Islet of Langerhans (tissue), 1 donor: ENCODE results near the gene HES1.
A peak's percentile ranks its signal among the peaks of the same experiment; 100 is the strongest.
"Not testable (repeated sequence)": the region's sequence is repeated elsewhere in the genome, so short reads cannot be mapped to it uniquely, and the experiment has no call there.

Source experiments
- FAIRE-seq: peaks from one replicate; lab custom pipeline; 2011; peaks lifted over from hg19 to GRCh38; lab: Jason Lieb, UNC

HES1 gene, protein sequence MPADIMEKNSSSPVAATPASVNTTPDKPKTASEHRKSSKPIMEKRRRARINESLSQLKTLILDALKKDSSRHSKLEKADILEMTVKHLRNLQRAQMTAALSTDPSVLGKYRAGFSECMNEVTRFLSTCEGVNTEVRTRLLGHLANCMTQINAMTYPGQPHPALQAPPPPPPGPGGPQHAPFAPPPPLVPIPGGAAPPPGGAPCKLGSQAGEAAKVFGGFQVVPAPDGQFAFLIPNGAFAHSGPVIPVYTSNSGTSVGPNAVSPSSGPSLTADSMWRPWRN

DNA sequence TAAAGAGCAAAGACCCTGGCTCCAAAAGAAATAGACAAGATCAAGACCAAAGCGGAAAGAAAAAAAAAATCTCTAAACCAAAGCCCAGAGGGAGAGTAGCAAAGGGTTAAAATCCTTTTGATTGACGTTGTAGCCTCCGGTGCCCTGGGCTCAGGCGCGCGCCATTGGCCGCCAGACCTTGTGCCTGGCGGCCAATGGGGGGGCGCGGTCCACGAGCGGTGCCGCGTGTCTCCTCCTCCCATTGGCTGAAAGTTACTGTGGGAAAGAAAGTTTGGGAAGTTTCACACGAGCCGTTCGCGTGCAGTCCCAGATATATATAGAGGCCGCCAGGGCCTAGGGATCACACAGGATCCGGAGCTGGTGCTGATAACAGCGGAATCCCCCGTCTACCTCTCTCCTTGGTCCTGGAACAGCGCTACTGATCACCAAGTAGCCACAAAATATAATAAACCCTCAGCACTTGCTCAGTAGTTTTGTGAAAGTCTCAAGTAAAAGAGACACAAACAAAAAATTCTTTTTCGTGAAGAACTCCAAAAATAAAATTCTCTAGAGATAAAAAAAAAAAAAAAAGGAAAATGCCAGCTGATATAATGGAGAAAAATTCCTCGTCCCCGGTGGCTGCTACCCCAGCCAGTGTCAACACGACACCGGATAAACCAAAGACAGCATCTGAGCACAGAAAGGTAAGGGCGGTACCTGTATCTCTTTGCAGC is at the start of gene HES1:
Gene HES1 (plus strand): TSS at position 343 of the 713 bp plus-strand sequence. CDS start 233 bp downstream, at position 576.
- peak; percentile 43 for FAIRE-seq

DNA sequence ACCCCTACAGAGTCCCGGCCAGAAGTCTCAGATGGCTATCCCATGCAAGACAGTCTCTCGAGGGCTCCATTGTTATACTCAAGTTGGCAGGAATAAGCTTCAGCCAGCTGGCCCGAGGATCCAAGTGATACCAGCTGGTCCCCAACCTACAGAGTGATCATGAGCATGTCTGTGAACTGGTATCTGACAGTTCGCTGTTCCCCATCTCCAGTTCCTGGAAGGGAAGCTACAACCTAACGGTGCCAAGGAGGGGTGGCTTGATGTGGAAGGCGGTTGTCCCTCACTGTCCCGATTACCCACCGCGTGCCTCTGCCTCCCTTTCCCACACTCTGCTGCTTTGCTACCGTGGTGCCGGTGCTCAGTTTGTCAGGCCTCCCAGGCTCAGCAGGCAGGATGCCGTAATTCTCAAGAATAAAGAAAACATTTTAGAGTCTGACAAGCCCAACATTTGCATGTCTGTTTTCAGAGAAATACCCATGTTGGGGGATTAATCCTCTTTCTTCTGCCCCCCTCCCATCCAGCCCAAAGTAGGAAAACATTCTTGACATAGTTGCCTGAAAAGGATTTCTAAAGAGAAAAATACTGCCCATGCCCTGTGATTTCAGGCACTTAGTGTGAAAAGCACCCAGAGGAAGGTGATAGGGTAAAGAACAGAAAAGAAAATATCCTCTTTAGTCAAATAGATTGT is 49.4 kb upstream of the HES1 start:
- no peak for FAIRE-seq

DNA sequence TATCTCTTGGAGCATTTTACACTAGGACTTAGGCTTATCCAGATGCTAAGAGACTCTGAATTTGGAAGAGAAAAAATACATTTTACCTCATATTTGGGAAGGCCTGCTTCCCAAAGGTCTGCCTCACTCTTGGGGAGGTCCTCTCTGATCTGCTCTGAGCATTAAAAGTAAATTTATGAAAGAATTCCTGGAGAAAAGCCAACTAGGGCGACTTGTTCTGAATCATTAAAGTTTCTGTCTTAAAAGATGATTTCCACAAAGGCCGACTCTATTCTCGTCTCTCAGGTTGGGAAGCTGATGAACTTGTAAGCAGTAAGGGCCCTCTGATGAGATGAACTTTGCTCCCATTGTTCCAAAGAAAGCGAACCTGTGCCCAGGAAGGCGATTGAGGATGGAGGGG is 48.7 kb upstream of the HES1 start:
- no peak for FAIRE-seq

DNA sequence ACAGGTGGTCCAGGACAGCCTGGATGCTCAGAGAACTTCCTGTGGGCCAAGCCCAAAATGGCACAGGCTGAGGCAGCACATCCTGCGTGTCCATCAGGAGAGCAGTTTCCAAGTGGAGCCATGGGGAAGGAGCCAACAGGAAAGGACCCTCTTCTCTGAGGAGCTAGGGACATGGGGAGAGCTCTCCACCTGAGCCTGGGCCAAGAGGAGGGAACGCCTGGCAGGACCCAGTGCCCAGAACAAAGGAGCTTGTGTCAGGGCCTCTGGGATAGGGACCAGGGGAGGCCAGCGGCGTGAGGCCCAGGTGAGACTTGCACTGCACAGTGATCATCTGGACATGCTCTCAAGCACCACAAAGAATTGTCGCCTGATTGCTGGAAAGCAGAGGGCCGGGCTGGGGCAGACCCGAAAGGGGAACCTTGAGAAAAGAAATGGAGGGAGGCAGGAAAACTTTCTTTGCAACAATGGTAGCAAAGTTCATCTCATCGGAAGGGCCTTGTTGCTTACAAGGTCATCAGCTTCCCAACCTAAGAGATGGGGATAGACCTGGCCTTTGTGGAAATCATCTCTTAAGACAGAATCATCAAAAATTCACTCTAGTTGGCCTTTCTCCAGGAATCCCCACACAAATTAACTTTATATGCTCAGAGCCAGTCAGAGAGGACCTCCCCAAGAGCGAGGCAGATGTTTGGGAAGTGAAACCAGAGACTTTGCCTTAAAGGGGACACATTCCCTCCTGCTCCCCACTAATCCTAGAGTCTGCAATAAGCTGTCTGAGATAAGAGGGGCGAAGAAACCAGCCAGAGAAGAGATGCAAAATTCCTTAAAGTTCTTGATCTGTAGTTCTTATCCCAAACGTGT is 47.7 kb upstream of the HES1 start:
- no peak for FAIRE-seq

DNA sequence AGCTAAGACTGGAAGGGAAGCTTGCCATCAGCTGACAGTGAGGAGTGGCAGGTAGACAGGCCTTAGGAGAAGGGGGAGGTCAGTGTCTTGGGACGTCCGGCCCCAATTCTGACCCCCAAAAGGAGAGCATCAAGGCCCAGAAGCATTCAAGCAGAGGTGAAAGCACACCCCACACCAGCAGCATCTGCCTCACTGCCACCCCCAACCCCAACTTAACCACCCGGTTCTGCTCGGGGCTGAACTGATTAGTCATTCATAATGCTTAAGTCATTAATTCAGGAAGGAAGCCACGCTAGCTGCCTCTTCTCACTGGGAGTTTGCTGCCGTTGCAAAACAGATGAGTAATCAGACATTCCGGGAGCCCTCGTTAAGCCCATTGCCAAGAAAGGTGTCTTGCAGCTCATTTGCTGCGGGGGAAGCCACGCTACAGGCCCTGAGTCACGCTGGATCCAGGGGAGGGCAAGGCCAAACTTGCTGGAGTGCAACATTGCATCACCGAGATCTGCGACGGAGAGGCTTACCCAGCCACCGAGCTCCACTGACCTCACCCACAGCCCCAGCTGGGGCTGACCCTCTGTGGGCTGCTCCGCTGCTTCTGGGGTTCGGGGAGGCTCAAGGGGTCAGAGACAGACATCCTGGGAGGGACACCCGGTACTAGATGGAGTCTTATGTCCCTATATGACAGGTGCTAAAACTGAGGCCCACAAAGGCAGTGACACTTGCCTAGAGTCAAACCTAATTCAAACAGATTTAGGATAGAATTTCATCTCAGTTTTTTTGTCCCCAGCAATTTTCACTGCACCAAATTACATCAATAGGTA is 46.4 kb upstream of the HES1 start:
- peak; percentile 45 for FAIRE-seq

DNA sequence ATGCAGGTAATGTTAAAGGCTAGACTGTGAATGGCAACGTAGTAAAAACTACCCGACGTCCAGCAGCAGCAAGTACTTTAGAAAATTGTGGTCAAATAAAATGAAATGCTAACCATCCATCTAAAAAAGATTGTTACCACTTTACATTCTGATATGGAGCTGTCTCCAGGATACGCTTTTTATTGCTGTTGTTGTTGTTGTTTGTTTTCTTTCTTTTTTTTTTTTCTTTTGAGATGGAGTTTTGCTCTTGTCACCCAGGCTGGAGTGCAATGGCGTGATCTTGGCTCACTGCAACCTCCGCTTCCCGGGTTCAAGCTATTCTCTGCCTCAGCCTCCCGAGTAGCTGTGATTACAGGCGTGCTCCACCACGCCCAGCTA is 45.8 kb upstream of the HES1 start:
- not testable (repeated sequence) for FAIRE-seq

DNA sequence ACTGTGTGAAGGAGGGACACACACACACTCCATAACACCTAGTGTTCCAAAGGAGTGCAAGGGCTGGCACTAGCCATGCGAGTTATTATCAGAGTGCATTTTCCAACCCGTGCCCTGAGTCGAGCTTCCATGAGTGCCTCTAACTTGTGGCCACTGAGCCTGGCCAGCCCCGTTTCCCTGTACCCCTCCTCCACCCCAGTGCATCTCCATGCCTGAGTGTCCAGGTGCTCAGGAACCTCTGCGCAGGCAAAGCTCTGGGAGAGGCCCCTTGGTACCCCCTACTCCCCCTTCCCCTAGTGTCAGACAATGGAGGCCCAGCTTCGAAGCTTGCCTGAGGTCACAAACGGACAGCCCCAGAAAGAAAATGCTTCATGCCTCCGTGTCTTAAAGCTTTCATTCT is 45.2 kb upstream of the HES1 start:
- no peak for FAIRE-seq

DNA sequence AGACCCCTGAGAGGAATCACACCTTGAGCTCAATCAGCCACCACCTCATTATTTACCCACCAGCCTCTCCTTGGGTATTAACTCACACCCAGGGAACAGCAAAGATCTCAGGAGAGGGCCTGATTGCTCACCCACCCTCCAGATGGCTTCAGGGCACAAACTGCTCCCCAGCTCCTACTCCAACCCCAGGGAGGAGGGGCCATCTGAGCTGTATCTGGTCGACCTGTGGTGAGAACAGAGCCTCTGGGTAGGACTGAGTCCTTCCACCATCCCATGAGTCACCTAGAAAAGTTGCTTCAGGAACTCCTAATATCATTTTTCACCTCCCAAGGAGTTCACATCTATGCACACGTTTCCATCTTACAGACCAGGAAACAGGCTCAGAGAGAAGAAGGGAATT is 44.8 kb upstream of the HES1 start:
- no peak for FAIRE-seq

DNA sequence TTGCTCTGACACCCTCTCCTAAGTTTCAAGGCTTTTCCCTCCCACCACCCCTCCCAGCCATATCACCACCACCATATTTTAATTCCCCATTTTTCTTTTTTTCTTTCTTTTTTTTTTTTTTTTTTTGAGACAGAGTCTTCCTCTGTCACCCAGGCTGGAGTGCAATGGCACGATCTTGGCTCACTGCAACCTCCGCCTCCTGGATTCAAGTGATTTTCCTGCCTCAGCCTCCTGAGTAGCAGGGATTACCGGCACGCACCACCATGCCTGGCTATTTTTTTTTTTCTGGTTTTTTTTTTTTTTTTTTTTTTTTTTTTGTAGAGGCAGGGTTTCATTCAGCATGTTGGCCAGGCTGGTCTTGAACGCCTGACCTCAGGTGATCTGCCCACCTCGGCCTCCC is 44.1 kb upstream of the HES1 start:
- not testable (repeated sequence) for FAIRE-seq

DNA sequence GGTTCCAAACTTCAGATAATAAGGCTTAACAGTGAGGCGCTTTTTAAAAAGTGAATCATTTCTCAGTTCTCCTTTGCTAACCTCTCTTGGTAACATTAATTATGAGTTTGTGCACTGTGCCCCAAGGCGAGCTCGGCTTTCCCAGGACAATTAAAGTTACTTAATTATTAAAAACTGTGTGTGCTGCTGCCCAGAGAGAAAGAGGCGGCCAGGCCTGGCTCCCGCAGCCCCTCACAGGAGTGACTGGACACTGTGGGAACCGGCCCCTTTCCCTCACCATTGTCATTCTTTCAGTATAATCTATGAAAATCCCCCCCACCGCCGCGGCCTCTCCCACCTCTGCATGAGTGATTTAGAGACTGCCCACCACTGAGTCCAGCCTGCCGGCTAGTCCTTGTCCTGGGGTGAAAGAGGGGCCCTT is 43.1 kb upstream of the HES1 start:
- no peak for FAIRE-seq

DNA sequence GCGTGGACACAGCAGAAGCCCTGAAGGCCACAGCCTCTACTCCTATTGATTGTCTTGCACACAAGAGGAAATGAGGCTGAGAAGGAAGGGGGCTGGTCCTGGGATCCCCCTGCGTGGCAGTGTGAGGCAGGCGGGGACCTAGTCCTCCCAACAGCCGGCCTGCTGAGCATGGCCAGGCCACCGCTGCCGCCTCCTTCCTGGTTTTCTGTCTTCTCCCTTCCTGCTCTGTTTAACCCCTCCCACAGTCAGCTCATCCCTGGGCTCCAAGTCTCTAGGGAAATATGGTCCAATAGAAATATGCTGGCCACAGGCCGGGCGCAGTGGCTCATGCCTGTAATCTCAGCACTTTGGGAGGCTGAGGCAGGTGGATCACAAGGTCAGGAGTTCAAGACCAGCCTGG is 42.1 kb upstream of the HES1 start:
- no peak for FAIRE-seq

DNA sequence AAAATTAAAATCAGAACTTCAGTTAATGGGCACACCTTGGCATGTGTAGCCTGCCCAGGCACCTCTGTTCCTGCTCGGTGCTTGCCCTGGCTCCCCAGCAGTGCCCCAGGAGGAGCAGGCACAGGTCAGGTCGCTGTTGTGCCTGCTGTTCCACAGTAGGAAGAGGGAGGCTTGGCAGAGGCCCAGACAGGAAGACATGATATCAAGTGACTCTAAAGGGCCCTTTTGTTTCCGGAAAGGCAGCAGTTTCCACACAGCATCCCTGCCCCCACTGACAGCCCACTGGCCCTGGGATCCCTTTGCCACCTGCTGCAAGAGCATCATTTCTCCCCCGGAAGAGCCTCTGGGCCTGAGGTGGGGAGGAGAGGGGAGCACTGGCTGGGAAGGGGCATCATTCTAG is 40.5 kb upstream of the HES1 start:
- FAIRE-seq, result no peak

DNA sequence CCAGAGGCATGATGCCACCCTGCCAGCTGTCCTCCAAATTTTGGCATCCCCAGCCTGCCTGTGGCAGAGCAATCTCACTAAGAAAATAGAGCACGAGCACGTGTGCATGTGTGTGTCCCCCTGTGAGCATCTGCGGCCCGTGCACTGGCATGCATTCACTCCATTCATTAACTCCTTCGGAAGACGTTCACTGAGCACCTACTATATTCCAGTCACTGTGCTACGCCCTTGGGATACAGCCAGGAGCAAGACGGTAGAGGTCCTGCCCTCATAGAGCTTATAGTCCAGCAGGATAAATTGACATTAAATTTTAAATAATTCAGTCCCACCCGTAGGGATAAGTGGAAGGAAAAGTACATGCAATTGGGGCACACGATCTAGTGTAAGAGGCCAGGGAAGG is 40.0 kb upstream of the HES1 start:
- FAIRE-seq, result no peak

DNA sequence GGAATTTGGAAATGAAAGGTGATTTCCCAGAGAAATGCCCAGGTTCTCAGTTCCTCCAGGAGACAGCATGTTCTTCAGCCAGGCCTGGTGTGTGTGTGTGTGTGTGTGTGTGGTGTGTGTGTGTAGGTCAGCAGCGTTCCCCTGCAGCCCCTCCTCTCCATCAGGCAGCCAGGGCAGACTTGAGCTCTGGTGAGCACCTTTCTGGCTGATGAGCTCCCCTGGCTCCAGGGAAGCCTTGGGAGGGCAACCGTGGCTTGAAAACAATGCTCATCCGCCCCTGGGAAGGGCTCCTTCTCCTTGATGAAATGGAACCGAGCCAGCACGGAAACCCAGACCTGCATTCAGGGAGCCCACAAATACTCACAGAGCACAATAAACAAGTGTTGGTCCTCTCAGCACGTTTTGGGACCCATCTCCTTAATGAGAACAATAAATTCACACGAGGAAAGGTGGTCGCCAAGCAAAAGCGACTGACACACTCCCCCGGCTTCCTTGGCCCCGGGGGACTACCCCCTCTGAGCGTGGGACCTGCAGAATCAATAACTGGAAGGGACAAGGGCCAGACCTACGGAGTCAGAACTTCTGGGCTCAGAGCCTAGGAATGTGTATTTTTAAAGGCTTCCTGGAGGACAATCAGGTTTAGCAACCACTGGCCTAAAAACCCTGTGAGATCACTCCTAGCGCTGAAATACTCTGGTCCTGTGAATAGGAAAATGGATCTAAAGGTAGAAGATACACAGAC is 38.6 kb upstream of the HES1 start:
- FAIRE-seq, result no peak

DNA sequence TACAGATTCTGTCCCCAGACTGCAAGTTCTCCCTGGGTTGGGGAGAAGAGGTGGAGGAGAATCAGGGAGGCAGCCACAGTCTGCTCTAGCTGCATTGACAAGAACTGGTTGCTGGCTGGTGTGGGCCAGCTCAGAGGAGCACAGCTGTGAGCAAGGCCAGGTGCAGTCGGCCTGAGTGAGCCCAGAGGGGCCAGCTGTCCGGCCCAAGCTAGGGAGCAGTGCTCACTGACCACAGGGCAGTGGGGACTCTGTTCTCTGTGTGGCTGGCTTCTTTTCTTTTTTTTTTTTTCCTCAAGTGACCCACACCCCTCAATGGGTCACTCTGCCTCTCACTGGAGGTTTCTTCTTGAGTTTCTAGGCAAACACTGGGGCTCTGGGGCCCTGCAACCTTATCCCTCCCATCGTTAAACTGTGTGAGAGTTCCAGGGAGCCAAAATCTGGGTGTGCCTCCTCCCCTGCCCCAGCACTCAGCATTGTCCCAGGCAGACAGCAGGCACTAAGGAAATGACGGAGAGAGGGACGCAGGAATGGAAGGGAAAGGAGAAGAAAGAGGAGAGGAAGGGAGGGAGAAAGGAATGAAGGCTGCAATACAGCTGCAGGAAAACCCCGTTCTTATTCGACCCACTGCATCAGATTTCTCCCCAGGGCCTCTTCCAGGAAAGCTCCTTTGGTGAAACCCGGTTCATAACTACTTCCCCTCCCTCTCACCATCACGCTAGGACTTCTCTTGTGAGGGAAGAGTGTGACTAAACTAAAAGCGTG is 37.7 kb upstream of the HES1 start:
- no peak for FAIRE-seq

DNA sequence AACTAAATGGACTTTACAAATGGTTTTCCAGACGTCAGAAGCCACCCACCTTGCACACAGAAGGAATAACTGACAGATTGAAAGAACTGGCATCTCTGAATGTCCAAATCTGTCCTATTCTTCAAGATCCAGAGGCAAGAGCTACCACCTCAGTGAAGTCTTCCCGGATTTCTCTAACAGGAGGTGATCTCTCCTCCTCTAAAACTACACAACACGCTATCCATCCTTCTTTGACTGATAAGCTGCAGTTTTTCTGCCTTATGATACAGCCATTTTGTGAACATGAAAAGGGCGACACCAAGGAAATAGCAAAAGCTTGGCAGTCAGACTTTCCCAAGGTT is 37.1 kb upstream of the HES1 start:
- FAIRE-seq, result no peak

DNA sequence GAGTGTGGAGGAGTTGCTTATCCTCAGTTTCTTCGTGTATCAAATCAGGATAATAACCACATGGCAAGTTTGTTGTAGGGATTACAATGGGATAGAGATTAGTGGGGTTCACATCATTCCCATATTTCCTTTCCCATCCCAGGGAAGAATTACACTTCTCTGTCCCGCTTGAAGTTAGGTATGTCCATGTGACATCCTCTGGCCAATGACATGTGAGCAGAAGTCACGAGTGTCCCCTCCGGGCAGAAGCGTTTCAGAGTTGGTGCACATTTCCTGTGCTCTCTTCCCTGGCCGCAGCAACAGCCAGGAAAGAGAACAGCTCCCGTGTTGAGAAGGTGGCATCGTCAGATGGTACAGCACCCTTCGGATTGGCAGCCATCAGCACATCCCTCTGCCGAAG is 36.7 kb upstream of the HES1 start:
- no peak for FAIRE-seq

DNA sequence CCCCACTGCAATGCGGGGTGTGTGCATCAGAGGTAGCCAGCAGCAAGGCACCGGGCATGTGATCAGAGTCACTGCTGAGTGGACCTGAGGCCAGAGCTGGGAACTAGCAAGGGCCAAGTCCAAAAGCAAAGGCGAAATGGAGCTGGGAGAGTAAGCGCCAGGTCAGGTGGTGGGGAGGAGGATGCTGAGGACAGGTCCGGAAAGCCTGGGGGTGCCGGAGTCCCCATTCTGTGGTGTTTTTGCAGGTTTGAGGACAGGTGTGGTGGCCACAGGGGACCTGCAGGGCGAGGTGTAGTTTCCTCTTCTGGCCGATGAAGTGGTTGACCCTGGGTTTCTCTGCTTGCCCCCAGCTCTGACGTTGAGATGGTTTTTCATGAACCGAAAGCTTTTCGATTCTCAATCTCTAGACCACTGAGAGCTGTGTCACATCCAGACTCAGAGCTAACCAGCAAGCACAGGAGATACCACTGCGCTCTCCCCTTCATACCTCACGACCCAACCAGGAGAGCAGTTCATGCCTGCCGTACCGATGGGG is 35.0 kb upstream of the HES1 start:
- FAIRE-seq, result no peak

DNA sequence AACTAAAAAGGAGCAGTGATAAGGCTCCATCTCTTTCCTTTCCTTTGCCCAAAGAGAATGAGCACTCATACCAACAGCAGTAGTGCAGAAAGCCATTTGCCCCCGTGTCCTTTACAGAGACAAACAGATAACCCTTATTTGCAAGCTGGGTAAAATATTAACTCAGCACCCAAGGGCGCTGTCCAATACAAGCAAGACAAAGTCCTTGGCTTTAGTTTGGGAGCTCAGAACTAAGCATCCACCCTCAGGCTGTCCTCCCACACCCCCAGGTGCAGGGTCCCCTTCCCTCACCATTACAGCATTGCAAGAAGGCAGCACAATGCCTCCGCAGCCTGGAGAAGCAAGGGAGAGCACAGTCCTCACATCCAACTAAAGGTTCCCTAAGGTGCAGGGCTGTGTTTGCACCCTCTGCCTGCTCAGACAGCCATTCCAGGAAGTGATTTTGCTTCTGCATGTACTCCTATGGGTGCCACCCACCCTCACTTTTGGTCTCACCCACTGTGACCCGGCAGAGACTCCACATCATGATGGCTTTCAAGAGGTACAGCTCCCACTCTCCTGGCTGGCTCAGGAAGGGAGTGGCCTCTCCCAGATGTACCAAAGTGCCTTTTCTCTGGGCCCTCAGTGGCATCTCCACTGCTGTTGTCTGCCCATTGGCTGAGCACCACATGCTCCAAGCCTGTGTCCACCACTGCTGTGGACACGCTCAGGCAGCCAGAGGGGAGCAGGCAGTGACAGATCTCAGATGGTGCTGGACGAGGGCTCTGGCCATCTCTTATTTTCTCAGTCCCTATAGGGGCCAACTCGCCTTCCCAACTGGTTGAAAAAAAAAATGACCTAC is 34.1 kb upstream of the HES1 start:
- FAIRE-seq, result no peak
